HG03378 (cell line): ENCODE measurements around the gene TIAM2.
"Not testable (repeated sequence)": the region's sequence is repeated elsewhere in the genome, so short reads cannot be mapped to it uniquely, and the experiment has no call there.

Source experiments
- ATAC-seq: cut with Tn5 transposase; IDR thresholded peaks from one replicate; pipeline ENCODE4 v1.9.1; 2021; ENCODE audit warnings: mild to moderate bottlenecking, moderate library complexity; ENCODE audit not compliant: unreplicated experiment

TIAM2 gene

GRCh38 chr6:154989448-154989847, 5.7 kb upstream of the TIAM2 start:
- no peak for ATAC-seq

GRCh38 chr6:154991207-154991606, 3.9 kb upstream of the TIAM2 start:
- no peak for ATAC-seq

DNA sequence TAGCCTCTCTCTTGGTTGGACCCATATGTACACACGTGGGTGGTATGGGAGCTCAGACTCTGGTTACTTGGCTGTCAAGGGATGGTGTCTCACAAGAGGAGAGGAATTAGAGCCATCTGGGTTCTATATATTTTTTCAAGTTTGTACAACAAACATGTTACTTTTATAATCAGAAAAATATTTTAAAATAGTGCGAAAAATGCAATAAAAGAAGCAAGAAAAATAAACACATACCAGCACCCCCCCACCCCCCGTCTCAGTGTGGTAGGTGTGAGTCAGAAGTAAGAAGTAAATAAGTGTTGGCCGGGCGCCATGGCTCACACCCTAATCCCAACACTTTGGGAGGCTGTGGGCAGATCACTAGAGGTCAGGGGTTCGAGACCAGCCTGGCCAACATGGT, 2.1 kb upstream of the TIAM2 start:
- no peak for ATAC-seq

DNA sequence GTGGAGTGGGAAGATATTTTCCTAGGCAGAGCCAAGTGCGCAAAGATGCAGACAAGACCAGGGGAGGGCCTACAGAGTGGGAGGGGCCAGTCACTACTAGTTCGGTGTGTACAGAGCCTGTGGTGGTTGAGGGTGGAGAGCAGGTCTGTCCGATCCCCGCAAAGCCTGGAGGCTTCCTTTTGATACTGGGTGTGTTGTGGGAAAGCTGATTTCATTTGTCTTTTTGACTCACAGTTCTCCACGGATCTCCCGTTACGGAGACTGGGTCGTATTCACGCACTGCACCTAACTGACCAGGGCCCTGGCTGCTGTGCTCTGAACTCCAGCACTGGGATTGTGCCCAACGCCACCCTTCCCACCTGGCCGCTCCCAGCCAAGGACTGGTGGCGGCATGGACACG, 1.4 kb upstream of the TIAM2 start:
- ATAC-seq = no peak

DNA sequence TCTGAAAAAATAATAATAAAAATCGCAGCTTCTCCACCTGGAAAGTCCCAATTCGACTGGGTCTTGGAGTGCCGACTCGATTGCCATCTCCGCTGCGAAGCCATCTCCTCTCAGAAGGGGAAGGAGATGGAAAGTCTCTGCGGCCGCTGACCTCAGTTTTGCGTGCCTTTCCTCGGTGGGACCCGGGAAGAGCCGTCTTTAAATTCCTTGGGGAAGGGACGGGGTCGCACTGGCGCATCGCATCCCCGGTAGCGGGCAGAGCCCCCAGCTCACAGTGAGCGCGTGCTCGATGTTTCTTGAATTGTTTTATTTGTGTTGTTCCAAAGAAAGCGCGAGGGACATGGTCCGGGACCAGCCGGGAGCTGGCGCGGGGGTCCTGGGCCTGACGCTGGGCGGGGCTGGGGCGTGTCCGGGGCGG, 270 bp upstream of the TIAM2 start:
- no peak for ATAC-seq

GRCh38 chr6:154996016-154996590, 988 bp downstream of the TIAM2 start:
- no peak for ATAC-seq

- no peak for ATAC-seq
Observed at GRCh38 chr6:154996841-154997311, 1.8 kb downstream of the TIAM2 start.

DNA sequence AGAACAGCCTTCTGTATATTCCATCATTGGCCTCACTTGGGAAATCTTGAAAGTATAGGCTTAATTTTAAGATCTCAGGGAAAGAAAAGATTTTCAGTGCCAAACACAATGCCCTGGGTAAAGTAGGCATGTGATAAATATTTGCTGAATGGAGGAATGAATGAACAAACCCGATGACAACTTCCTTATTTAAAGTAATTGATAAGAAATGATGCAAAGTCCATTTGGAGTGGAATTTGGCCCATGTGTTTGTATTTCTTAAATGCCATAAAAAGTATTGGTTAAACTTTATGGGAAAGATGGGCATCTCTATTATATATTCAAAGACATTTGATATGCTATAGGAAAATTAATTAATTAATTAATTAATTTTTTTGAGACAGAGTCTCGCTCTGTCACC, 3.7 kb downstream of the TIAM2 start:
- ATAC-seq = no peak

DNA sequence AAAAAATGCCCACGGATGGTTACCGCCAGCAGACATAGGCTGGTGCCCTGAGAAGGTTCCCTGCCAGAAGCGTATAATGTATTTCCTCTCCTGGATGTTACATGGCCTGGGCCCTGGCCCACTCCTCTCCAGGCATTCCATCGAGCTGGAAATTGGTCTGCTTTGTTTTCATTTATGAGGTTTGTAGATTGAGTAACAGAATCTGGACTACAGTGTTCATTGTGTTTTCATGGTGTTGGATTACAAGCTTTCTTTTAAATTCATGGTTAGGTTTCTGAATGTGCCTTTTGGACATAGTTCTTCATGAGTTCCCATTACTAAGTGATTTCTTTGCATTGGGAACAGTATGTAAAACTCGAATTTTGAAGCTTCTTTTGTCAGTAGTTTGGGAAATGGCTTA, 6.4 kb downstream of the TIAM2 start:
- ATAC-seq = no peak

DNA sequence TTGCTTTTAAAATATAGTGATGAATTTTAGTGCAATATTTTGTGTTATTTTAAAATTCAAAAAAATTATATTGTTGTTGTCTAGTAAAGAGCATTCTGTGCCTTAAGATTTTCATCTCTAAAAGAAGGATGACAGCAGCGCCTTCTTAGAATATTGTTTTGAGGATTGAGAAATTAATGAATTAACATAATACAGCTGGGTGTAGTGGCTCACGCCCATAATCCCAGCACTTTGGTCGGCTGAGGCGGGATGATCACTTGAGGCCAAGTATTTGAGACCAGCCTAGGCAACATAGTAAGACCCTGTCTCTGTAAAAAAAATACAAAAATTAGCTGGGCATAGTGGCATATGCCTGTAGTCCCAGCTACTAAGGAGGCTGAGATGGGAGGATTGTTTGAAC, 6.8 kb downstream of the TIAM2 start:
- ATAC-seq = no peak

- no peak for ATAC-seq
Observed at GRCh38 chr6:155003476-155003875, 8.4 kb downstream of the TIAM2 start.

DNA sequence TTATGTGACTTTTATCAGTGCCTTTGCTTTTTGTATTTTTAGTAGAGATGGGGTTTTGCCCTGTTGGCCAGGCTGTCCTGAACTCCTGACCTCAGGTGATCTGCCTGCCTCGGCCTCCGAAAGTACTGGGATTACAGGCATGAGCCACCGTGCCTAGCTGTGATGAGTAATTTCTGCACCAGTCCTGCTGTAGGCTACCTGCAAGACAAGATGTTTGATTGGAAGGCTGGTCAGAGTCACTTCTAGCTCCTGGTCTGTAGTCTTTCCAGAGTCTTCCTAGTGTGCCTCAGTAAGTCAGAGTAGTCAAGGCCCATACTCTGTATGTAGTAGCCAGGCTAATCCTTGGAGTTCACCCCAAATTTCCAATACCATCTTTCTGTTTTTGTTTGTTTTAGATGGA, 8.9 kb downstream of the TIAM2 start:
- ATAC-seq = no peak

DNA sequence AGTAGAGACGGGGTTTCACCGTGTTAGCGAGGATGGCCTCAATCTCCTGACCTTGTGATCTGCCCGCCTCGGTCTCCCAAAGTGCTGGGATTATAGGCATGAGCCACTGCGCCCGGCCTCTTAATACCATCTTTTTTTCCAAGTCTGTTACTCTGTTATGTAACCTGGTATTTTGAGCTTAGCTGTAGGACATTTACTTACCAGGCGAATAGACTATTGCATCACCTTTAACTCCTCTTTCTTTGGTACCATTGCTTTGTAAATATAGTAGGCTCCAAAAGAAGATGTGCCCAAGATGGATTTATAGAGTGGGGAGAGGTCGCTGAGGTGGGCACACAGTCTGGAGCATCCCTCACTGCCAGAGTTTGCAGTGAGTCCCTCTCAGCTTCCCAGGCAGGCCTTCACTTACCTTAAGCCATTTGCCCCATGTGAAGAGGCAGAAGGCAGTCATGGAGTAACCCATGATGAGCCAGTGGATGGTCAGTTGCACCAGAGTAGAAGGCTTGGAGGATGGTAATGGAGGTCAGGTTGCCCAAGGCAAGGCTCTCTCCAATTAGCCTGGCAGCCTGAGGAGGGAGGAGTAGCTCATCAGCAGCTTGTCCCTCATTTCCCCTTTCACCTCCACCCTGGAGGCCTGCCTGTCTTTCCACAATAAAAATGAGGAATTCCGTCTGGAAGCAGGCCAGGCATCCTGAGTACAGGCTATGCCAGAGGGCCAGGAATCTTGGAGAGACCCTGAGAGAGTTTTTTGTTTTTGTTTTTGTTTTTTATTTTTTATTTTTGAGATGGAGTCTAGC, 9.7 kb downstream of the TIAM2 start:
- ATAC-seq = no peak

- no peak for ATAC-seq
Observed at GRCh38 chr6:155008625-155009024, 13.5 kb downstream of the TIAM2 start.

GRCh38 chr6:155010940-155011339, 15.8 kb downstream of the TIAM2 start:
- ATAC-seq = no peak

DNA sequence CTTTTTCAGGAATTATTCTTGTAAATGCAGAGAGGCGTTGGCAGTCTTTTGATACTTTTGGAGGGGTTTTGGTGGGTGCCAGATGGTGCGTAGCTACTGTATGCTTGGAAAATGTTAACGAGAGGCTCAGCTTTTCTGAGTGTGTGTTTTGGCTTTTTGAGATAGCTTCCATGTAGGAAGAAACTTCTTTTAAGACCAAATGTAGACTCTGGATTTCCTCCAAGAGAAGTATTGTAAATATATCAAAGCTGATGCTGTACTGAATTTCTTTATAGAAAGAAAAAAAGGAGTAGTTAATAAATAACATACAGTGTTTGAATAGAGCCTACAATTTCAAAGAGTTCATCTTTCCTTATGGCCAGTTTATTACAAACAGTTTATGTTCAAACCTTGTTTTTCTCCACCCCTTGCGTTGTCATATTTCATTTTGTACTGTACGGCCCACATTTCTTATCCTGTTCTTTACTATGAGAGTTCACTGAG, 16.7 kb downstream of the TIAM2 start:
- no peak for ATAC-seq

DNA sequence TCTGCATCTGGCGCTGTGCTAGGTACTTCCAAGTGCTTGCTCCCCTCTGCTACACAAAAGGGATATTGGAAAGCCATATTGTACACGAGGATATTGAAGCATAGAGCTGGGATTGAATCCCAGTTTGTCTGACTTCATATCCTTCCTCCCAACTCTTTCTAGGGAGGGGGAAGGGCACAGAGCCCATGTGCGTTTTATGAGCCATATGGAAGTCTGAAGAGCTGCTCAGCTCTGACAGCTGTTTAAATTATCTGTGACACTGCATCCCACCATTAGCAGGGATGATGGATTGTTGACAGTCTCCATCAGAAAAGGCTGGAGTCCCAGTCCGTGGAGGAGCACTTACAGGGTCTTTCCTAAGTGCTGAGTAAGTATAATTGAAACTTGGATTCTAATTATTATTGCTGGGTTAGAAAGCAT, 18.4 kb downstream of the TIAM2 start:
- ATAC-seq = no peak

- ATAC-seq = no peak
Observed at GRCh38 chr6:155014137-155014536, 19.0 kb downstream of the TIAM2 start.

- no peak for ATAC-seq
Observed at GRCh38 chr6:155014670-155015300, 19.7 kb downstream of the TIAM2 start.

- not testable (repeated sequence) for ATAC-seq
Observed at GRCh38 chr6:155018415-155018814, 23.3 kb downstream of the TIAM2 start.

DNA sequence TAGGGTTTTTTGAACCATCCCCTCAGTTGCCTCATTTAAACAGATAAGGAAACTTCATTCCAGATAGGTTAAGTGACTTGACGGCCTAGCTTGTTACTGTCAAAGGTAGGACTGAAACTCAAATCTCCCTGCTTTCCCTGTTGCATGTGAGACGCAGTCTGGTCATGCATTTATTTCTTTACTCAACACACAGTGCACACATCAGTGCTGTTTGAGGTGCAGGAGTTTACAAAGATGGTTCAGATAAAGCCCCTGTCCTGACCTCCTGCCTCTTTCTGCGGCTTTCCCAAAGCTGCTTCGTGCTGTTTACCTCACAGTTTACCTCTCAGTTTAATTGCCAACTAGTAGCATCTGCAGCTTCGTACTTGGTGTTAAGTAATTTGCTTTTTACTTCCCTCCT, 26.6 kb downstream of the TIAM2 start:
- no peak for ATAC-seq

- no peak for ATAC-seq
Observed at GRCh38 chr6:155022721-155023120, 27.6 kb downstream of the TIAM2 start.
